SU-DHL-6 (cell line): ENCODE data around the gene RASGRF1.

ENCODE experiments used
- EZH2phosphoT487 ChIP-seq: fragments of 200-600 bp; sonication (generic), shearing (Covaris generic); conservative IDR thresholded peaks from 2 replicates; pipeline ENCODE4 v1.6.1; 2018; ENCODE audit warnings: mild to moderate bottlenecking, antibody characterized with exemption, low read length, moderate library complexity, mixed read lengths
- TF ChIP-seq, protein P1 (sequence below): fragments of 200-600 bp; sonication (generic); IDR thresholded peaks from one replicate; pipeline ENCODE4 v1.5.1; 2017; ENCODE audit warnings: antibody characterized with exemption, mild to moderate bottlenecking, low read length, moderate library complexity; ENCODE audit not compliant: insufficient read depth, poor library complexity, severe bottlenecking

DNA sequence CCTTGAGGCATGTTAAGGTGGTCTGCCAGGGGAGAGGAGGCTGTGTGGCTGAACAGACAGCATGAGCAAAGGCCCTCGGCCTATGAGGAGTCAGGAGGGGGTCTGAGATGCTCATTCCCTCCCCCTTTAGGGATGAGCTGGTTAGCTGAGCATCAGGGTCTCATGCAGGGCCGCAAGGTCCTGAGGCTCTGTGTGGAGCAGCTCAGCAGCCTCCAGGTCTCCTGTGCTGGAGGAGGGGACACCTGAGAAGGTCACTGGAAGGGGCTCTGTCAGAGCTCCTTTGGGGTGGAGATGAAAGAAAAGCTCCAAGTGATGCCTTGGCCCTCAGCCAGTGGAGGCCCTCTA is 67.1 kb downstream of the RASGRF1 start:
- TF ChIP-seq, protein P1, sequence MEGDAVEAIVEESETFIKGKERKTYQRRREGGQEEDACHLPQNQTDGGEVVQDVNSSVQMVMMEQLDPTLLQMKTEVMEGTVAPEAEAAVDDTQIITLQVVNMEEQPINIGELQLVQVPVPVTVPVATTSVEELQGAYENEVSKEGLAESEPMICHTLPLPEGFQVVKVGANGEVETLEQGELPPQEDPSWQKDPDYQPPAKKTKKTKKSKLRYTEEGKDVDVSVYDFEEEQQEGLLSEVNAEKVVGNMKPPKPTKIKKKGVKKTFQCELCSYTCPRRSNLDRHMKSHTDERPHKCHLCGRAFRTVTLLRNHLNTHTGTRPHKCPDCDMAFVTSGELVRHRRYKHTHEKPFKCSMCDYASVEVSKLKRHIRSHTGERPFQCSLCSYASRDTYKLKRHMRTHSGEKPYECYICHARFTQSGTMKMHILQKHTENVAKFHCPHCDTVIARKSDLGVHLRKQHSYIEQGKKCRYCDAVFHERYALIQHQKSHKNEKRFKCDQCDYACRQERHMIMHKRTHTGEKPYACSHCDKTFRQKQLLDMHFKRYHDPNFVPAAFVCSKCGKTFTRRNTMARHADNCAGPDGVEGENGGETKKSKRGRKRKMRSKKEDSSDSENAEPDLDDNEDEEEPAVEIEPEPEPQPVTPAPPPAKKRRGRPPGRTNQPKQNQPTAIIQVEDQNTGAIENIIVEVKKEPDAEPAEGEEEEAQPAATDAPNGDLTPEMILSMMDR = no peak
- no peak for TF ChIP-seq EZH2phosphoT487
